RWPE2 (cell line): Measurements from ENCODE around the gene COL25A1.

ENCODE experiments used
- ATAC-seq: fragments of 200-7000 bp; cut with Tn5 transposase; 3 replicates; pipeline ENCODE4 v1.9.1; 2021; ENCODE audit warnings: low read depth
- DNase-seq: peaks from one replicate; pipeline ENCODE4 v3.0.0-alpha.2; 2020; ENCODE audit warnings: low spot score
- H3K27ac ChIP-seq: fragments of 450-650 bp; 2 replicates; pipeline ENCODE4 v1.5.1; 2017; ENCODE audit warnings: mild to moderate bottlenecking; ENCODE audit not compliant: poor library complexity, severe bottlenecking
- H3K27me3 ChIP-seq: fragments of 250-450 bp; sonication (Bioruptor Pico); 2 replicates; pipeline ENCODE4 v1.5.1; 2021; ENCODE audit warnings: mild to moderate bottlenecking, moderate library complexity; ENCODE audit not compliant: insufficient read depth, poor library complexity, severe bottlenecking
- H3K36me3 ChIP-seq: fragments of 250-450 bp; sonication (Bioruptor Pico); 2 replicates; pipeline ENCODE4 v1.5.1; 2020; ENCODE audit warnings: low read depth, mild to moderate bottlenecking, moderate library complexity
- H3K4me1 ChIP-seq: fragments of 250-450 bp; sonication (Bioruptor Pico); 2 replicates; pipeline ENCODE4 v1.5.1; 2021; ENCODE audit warnings: mild to moderate bottlenecking, moderate library complexity; ENCODE audit not compliant: insufficient read depth, poor library complexity, severe bottlenecking
- H3K4me3 ChIP-seq: fragments of 250-450 bp; sonication (Bioruptor Pico); 2 replicates; pipeline ENCODE4 v1.5.1; 2021; ENCODE audit warnings: mild to moderate bottlenecking, moderate library complexity; ENCODE audit not compliant: severe bottlenecking
- H3K9me3 ChIP-seq: fragments of 250-450 bp; sonication (Bioruptor Pico); 2 replicates; pipeline ENCODE4 v1.5.1; 2021; ENCODE audit warnings: mild to moderate bottlenecking, moderate library complexity; ENCODE audit not compliant: severe bottlenecking
- CTCF ChIP-seq: fragments of 450-650 bp; IDR thresholded peaks from one replicate; pipeline ENCODE4 v1.5.1; 2017; ENCODE audit warnings: mild to moderate bottlenecking, moderate library complexity; ENCODE audit not compliant: poor library complexity, severe bottlenecking

The COL25A1 gene

GRCh38 chr4:108903464-108904221, 398.8 kb downstream of the COL25A1 start:
- no peak for DNase-seq
- TF ChIP-seq CTCF: no peak
- Histone ChIP-seq H3K4me1 (no peaks in the 10 kb centered on the region), H3K4me3 (no peak overlapping the region), H3K36me3 (no peaks in the 10 kb centered on the region), H3K27me3 (no peaks in the 10 kb centered on the region), H3K27ac (no peak overlapping the region), H3K9me3 (no peaks in the 10 kb centered on the region)
- no peak for ATAC-seq

GRCh38 chr4:108902769-108903168, 399.7 kb downstream of the COL25A1 start:
- Histone ChIP-seq H3K27me3 (no peaks in the 10 kb centered on the region), H3K36me3 (no peaks in the 10 kb centered on the region), H3K27ac (no peak overlapping the region), H3K4me3 (no peak overlapping the region), H3K9me3 (no peaks in the 10 kb centered on the region), H3K4me1 (no peaks in the 10 kb centered on the region)
- no peak for TF ChIP-seq CTCF
- no peak for DNase-seq
- no peak for ATAC-seq

DNA sequence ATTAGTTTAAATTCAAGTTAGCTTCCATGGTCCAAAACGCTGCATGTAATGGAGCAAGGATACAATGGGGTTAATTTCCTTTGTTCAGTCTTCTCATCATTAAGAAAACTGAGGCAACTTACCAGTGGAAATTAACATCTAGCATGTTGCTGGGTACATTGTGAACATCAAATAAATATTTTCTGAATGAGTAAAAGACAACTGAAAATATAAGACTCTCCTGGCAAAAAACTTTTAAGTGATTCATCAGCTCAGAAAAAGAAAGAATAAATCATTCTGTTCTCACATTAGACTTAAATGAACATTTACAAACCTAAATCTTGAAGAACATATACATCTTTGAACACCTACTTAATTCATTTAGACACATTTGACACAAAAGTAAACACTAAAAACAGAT, 401.2 kb downstream of the COL25A1 start:
- Histone ChIP-seq H3K27me3 (no peaks in the 10 kb centered on the region), H3K4me3 (no peak overlapping the region), H3K36me3 (no peaks in the 10 kb centered on the region), H3K27ac (no peak overlapping the region), H3K9me3 (no peaks in the 10 kb centered on the region), H3K4me1 (no peaks in the 10 kb centered on the region)
- TF ChIP-seq CTCF: no peak
- ATAC-seq (no peak), DNase-seq (no peak)

DNA sequence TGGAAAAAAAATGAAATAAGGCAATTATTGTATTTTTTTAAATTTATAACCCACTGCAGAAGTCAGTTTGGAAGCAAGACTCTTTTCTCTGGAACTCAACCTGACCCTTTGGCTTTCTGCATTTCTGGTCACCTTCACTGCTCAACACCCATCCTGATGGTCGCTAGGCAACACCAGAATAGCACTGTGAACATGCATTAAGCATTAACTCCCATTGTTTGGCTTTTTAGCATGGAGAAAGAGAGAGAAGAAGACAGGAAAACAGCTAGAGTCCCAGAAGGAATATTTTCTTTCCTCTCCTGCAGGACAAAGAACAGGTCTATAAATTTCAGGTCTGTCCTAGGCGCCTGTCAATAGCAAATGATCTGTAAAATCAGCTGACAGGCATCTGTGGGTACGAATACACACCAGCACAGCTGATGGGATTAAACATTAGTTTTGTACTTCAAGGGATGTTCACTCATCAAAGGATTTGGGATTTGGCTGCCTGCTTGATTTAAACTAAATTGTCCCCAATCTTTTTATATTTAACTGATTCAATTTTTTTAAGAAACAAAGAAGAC, 402.4 kb downstream of the COL25A1 start:
- ATAC-seq: no peak
- no peak for TF ChIP-seq CTCF

GRCh38 chr4:108893468-108893867, 409.0 kb downstream of the COL25A1 start:
- no peak overlapping the region for H3K27ac ChIP-seq
- no peaks in the 10 kb centered on the region for H3K36me3 ChIP-seq
- H3K4me1 ChIP-seq: no peaks in the 10 kb centered on the region
- no peak for TF ChIP-seq CTCF
- H3K27me3 ChIP-seq: no peaks in the 10 kb centered on the region
- no peak for ATAC-seq
- DNase-seq: no peak
- H3K4me3 ChIP-seq: no peak overlapping the region
- H3K9me3 ChIP-seq: no peaks in the 10 kb centered on the region

More for the DNA sequence above, 402.4 kb downstream of the COL25A1 start:
- DNase-seq: no peak
- H3K4me3 ChIP-seq: no peak overlapping the region
- H3K4me1 ChIP-seq: no peaks in the 10 kb centered on the region
- no peak overlapping the region for H3K27ac ChIP-seq
- H3K9me3 ChIP-seq: no peaks in the 10 kb centered on the region
- H3K36me3 ChIP-seq: no peaks in the 10 kb centered on the region
- no peaks in the 10 kb centered on the region for H3K27me3 ChIP-seq
